Type B pancreatic cell (in vitro differentiated cells): ENCODE results near the gene KRT86. TPM values are rescaled to one million over a fixed set of nuclear protein-coding genes. Genes with fewer than 3 reads are reported as not detected.

Source experiments
- DNase-seq: peaks from one replicate; pipeline ENCODE4 v3.0.0; 2021; ENCODE audit warnings: mixed read lengths; ENCODE audit not compliant: unreplicated experiment; ENCODE audit errors: extremely low spot score
- H3K27ac Mint-ChIP-seq: 2 replicates; pipeline ENCODE4 v1.8.0; 2021; ENCODE audit warnings: mild to moderate bottlenecking, mixed read lengths
- H3K27me3 Mint-ChIP-seq: 2 replicates; pipeline ENCODE4 v1.8.0; 2021; ENCODE audit warnings: mixed read lengths
- H3K36me3 Mint-ChIP-seq: 2 replicates; pipeline ENCODE4 v1.8.0; 2021; ENCODE audit warnings: mixed read lengths
- H3K4me1 Mint-ChIP-seq: one replicate; pipeline ENCODE4 v1.8.0; 2021; ENCODE audit warnings: mixed read lengths; ENCODE audit not compliant: unreplicated experiment
- H3K4me3 Mint-ChIP-seq: 2 replicates; pipeline ENCODE4 v1.8.0; 2021; ENCODE audit warnings: mild to moderate bottlenecking, mixed read lengths
- H3K9me3 Mint-ChIP-seq: 2 replicates; pipeline ENCODE4 v1.8.0; 2021; ENCODE audit warnings: mixed read lengths
- total RNA-seq: library from RNA; stranded (reverse); gene quantifications from 2 replicates; pipeline ENCODE4 v1.2.1, GENCODE V29; 2021; ENCODE audit warnings: low replicate concordance
- TF ChIP-seq, protein P1 (sequence below): fragments of 200-600 bp; sonication (generic); conservative IDR thresholded peaks from 2 replicates; pipeline ENCODE4 v1.5.0; 2021; ENCODE audit warnings: antibody characterized with exemption, mild to moderate bottlenecking

The KRT86 gene
- total RNA-seq, 1 donor from 2014 or later, result 0.14 TPM

DNA sequence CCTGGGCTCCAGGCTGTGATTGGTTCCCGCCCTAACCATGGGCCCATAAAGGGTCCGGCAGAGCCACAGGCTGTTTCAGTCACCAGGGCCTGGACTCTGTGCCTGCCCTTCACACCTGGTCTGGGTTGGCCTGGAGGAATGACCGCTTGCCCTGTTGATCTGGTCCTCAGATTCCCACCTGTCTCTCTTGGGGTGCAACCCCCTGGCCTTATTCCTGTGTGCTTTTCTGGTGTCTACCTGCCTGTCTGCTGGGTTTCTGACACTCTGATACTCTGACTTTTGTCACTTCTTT lies 49.7 kb downstream of the KRT86 start:
- Mint-ChIP-seq H3K4me3 (no peak overlapping the region), H3K4me1 (no peaks in the 10 kb centered on the region), H3K27ac (no peak overlapping the region), H3K9me3 (no peaks in the 10 kb centered on the region), H3K27me3 (peaks cover 57% of the 10 kb centered on the region), H3K36me3 (no peaks in the 10 kb centered on the region)
- TF ChIP-seq, protein P1, sequence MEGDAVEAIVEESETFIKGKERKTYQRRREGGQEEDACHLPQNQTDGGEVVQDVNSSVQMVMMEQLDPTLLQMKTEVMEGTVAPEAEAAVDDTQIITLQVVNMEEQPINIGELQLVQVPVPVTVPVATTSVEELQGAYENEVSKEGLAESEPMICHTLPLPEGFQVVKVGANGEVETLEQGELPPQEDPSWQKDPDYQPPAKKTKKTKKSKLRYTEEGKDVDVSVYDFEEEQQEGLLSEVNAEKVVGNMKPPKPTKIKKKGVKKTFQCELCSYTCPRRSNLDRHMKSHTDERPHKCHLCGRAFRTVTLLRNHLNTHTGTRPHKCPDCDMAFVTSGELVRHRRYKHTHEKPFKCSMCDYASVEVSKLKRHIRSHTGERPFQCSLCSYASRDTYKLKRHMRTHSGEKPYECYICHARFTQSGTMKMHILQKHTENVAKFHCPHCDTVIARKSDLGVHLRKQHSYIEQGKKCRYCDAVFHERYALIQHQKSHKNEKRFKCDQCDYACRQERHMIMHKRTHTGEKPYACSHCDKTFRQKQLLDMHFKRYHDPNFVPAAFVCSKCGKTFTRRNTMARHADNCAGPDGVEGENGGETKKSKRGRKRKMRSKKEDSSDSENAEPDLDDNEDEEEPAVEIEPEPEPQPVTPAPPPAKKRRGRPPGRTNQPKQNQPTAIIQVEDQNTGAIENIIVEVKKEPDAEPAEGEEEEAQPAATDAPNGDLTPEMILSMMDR, result no peak
- DNase-seq, result no peak

DNA sequence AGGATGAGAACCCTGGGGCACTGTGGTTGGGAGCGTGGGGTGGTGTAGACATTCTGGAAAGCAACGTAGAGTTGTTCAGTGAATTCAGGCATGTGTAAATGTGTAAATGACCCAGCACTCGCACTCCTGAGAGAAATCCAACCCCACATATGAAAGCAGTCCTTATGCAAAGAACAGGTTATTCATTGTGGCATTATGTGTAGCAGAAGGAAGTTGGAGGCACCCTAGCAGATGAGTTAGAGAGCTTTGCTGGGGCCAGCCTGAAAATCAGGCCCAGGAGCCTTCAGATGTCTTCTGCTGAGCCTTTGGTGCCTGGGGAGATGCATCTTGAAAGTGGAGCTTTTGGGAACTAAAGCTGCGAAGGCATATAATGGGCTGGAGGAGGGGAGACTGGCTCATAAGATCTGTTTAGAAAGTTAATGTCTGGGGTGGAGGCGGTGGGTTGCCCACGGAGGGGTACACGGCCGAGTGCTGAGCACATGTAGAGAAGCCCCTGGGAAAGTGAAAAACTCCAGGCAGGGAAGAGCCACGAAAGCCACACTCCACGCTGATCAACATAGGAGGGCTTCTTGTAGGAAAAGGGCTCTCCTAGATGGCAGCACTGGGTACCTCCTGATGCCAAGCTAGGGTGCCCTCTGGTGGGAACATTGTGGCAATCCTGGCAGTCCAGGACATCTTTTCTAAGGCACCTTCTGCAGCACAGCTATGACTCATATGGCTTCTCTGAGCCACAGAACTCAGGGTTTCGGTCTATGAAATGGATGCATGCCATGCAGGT lies 52.8 kb downstream of the KRT86 start:
- Mint-ChIP-seq H3K9me3 (no peaks in the 10 kb centered on the region), H3K4me3 (no peak overlapping the region), H3K27ac (no peak overlapping the region), H3K4me1 (peaks cover 7% of the 10 kb centered on the region), H3K36me3 (no peaks in the 10 kb centered on the region), H3K27me3 (peaks cover 46% of the 10 kb centered on the region)
- DNase-seq, result no peak
- TF ChIP-seq, protein P1, result peak; percentile 77

DNA sequence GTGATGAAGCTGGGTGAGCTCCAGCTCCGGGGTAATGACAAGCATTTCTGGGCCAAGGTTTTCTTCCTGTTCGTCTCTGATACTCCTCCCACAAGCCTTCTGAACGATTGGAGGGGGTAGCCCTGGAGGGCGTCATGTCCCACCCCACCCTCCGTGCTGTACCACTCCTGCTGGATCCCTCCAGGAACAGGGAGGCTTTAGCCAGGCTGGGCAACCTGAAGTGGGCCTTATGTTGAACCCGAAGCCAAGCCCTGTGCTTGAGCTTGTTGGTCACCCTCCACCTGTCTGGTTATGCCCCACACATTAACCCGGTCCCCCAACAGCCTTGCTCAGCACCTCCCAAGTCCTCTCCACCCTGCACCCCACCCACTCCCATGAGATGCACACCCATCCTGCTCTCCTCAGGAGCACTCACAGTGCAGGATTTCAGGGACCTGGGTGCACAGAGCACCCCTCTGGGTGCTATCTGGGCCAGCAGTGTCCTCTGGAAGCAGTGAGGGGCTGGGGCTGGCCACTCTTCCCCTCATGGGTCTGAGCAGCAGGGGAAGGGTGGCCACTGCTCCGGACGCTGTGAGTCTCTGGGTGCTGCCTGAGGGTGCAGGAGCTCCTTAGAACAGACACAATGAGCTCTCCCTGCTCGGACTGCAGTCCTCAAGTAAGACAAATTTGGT lies 53.5 kb downstream of the KRT86 start:
- no peak for DNase-seq
- TF ChIP-seq, protein P1, result no peak
- no peak overlapping the region for H3K4me3 Mint-ChIP-seq
- H3K27me3 Mint-ChIP-seq, result peaks cover 39% of the 10 kb centered on the region
- H3K9me3 Mint-ChIP-seq, result no peaks in the 10 kb centered on the region
- H3K27ac Mint-ChIP-seq, result no peak overlapping the region
- no peaks in the 10 kb centered on the region for H3K36me3 Mint-ChIP-seq
- H3K4me1 Mint-ChIP-seq, result peaks cover 7% of the 10 kb centered on the region

DNA sequence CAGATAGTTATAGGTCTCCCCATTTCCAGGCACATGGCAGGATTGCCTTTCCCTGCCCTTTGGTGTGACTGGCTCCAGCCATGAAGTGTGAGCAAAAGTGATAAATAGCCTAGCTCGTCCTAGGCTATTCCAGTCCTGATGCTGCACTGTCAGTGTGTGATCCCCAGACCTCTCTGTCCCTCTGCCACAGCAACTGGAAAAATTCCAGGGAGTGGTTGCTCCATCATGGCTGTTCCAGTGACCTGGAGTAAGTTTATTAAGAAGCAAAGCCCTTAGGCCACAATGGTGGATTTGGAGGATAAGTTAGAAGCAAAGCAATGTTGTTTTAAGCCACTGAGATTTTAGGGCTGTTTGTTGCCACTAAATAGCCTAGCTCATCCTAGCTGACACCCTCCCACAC lies 56.6 kb downstream of the KRT86 start:
- TF ChIP-seq, protein P1, result no peak
- no peaks in the 10 kb centered on the region for H3K36me3 Mint-ChIP-seq
- peaks cover 23% of the 10 kb centered on the region for H3K27me3 Mint-ChIP-seq
- no peak overlapping the region for H3K4me3 Mint-ChIP-seq
- H3K9me3 Mint-ChIP-seq, result no peaks in the 10 kb centered on the region
- no peak for DNase-seq
- H3K4me1 Mint-ChIP-seq, result peaks cover 7% of the 10 kb centered on the region
- H3K27ac Mint-ChIP-seq, result no peak overlapping the region

DNA sequence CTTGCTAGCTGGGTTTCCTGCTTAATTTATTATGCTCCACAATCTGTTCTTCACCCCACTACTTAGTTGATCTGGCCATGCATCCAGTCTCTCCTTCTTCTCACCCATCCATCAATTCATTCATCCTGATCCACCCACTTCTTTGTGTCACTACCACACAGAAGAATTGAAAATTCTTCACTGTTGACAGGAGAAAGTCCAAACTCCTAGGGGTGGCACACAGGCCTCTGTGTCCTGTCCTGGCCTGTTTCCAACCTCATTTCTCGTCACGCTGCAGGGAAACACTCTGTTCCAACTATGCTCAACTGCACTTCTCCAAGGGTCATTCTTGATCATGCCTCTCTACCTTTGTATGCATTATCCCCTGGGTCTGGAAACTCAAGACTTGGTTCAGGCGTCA lies 57.4 kb downstream of the KRT86 start:
- Mint-ChIP-seq H3K9me3 (no peaks in the 10 kb centered on the region), H3K27me3 (peaks cover 21% of the 10 kb centered on the region)
- DNase-seq, result no peak

More for the DNA sequence above, 57.4 kb downstream of the KRT86 start:
- H3K4me1 Mint-ChIP-seq, result peaks cover 7% of the 10 kb centered on the region
- no peaks in the 10 kb centered on the region for H3K36me3 Mint-ChIP-seq
- H3K4me3 Mint-ChIP-seq, result no peak overlapping the region
- TF ChIP-seq, protein P1, result no peak
- peak overlapping the region; percentile 3 for H3K27ac Mint-ChIP-seq
